HS-27A (cell line): ENCODE data around the gene OR6N2.

Experiments used
- DNase-seq: peaks from one replicate; pipeline ENCODE4 v3.0.0-alpha.2; 2012; ENCODE audit warnings: low read depth, missing footprints

Gene OR6N2

GRCh38 chr1:158754420-158754819, 26.6 kb downstream of the OR6N2 start, which contains the start of gene OR6K6:
Gene OR6K6 (plus strand): TSS chr1:158754720. CDS start chr1:158754888, 168 bp downstream.
- DNase-seq = no peak

- DNase-seq = no peak
Observed at GRCh38 chr1:158752155-158752712, 28.8 kb downstream of the OR6N2 start.

GRCh38 chr1:158735848-158736247, 45.2 kb downstream of the OR6N2 start:
- DNase-seq = no peak

- no peak for DNase-seq
Observed at GRCh38 chr1:158732524-158732923, 48.5 kb downstream of the OR6N2 start.

GRCh38 chr1:158731707-158732106, 49.3 kb downstream of the OR6N2 start:
- no peak for DNase-seq

- no peak for DNase-seq
Observed at GRCh38 chr1:158730453-158730852, 50.6 kb downstream of the OR6N2 start.

GRCh38 chr1:158728510-158729225, 52.3 kb downstream of the OR6N2 start:
- DNase-seq = no peak

- no peak for DNase-seq
Observed at GRCh38 chr1:158724442-158724841, 56.6 kb downstream of the OR6N2 start.
